GM23338 (cell line): ENCODE measurements around the gene SUN2. TPM values are rescaled to one million over a fixed set of nuclear protein-coding genes. Genes with fewer than 3 reads are reported as not detected.

Source experiments
- ATAC-seq: fragments of 200-7000 bp; cut with Tn5 transposase; 3 replicates; pipeline ENCODE4 v1.9.1; 2020
- DNase-seq: peaks from one replicate; pipeline ENCODE4 v3.0.0-alpha.2; 2015; ENCODE audit warnings: low spot score
- H2AFZ ChIP-seq: fragments of 200-600 bp; sonication (generic); 2 replicates; pipeline ENCODE4 v1.8.0; 2016; ENCODE audit warnings: antibody characterized with exemption, mild to moderate bottlenecking, moderate library complexity
- H3F3A ChIP-seq: fragments of 200-600 bp; sonication (generic); replicated peaks from 2 replicates; pipeline ENCODE4 v1.8.0; 2017; ENCODE audit warnings: antibody characterized with exemption, mixed run types, low read depth
- H3K27ac ChIP-seq: fragments of 200-600 bp; sonication (generic); 2 replicates; pipeline ENCODE4 v1.6.1; 2016; ENCODE audit warnings: low read depth
- H3K27me3 ChIP-seq: fragments of 200-600 bp; sonication (generic); 2 replicates; pipeline ENCODE4 v1.8.0; 2016; ENCODE audit warnings: mild to moderate bottlenecking, mixed run types, moderate library complexity; ENCODE audit not compliant: insufficient read depth
- H3K36me3 ChIP-seq: fragments of 200-600 bp; sonication (generic); 2 replicates; pipeline ENCODE4 v1.8.0; 2016; ENCODE audit warnings: mild to moderate bottlenecking; ENCODE audit not compliant: insufficient read depth
- H3K4me1 ChIP-seq: fragments of 200-600 bp; sonication (generic); 2 replicates; pipeline ENCODE4 v1.8.0; 2016; ENCODE audit warnings: mild to moderate bottlenecking, moderate library complexity; ENCODE audit not compliant: insufficient read depth
- H3K4me2 ChIP-seq: fragments of 200-600 bp; sonication (generic); 2 replicates; pipeline ENCODE4 v1.7.1; 2017; ENCODE audit warnings: mixed run types
- H3K4me3 ChIP-seq: fragments of 200-600 bp; sonication (generic); 2 replicates; pipeline ENCODE4 v1.6.1; 2016; ENCODE audit warnings: mixed run types
- H3K79me2 ChIP-seq: fragments of 200-600 bp; sonication (generic); replicated peaks from 2 replicates; pipeline ENCODE4 v1.8.0; 2017; ENCODE audit warnings: mild to moderate bottlenecking; ENCODE audit not compliant: insufficient read depth
- H3K9me2 ChIP-seq: fragments of 200-600 bp; sonication (generic); 2 replicates; pipeline ENCODE4 v1.8.0; 2017; ENCODE audit not compliant: insufficient read depth
- H4K20me1 ChIP-seq: fragments of 200-600 bp; sonication (generic); replicated peaks from 2 replicates; pipeline ENCODE4 v1.8.0; 2017; ENCODE audit warnings: mild to moderate bottlenecking; ENCODE audit not compliant: insufficient read depth
- H3K27ac Mint-ChIP-seq: 2 replicates; pipeline ENCODE4 v1.8.0; 2020; ENCODE audit warnings: inconsistent platforms, mild to moderate bottlenecking, moderate library complexity, mixed read lengths
- H3K27me3 Mint-ChIP-seq: 3 replicates; pipeline ENCODE4 v1.8.0; 2022; ENCODE audit warnings: low read depth, mild to moderate bottlenecking, moderate library complexity, mixed read lengths, inconsistent platforms; ENCODE audit not compliant: insufficient read depth, poor library complexity
- H3K36me3 Mint-ChIP-seq: 3 replicates; pipeline ENCODE4 v1.8.0; 2021; ENCODE audit warnings: low read depth, mild to moderate bottlenecking, inconsistent platforms, moderate library complexity, mixed read lengths
- H3K4me1 Mint-ChIP-seq: 3 replicates; pipeline ENCODE4 v1.8.0; 2020; ENCODE audit warnings: mild to moderate bottlenecking, inconsistent platforms, mixed read lengths
- H3K4me3 Mint-ChIP-seq: 3 replicates; pipeline ENCODE4 v1.8.0; 2021; ENCODE audit warnings: moderate library complexity, mild to moderate bottlenecking, inconsistent platforms, mixed read lengths
- H3K9me3 Mint-ChIP-seq: 3 replicates; pipeline ENCODE4 v1.8.0; 2020; ENCODE audit warnings: moderate library complexity, mild to moderate bottlenecking, inconsistent platforms, mixed read lengths
- CTCF ChIP-seq, 2 experiments: fragments of 200-600 bp in 1 of 2; sonication (generic) in 1 of 2; conservative IDR thresholded peaks; 2 replicates each; pipeline versions ENCODE4 v1.5.1 to v1.6.1; 2016 to 2017; ENCODE audit warnings: antibody characterized with exemption in 2 of 2, low read depth in 2 of 2, mild to moderate bottlenecking in 2 of 2, moderate library complexity in 1 of 2
- ETS1 ChIP-seq: IDR thresholded peaks from 2 replicates; pipeline ENCODE4 v1.6.1; 2016; ENCODE audit warnings: antibody characterized with exemption
- EZH2 ChIP-seq: fragments of 200-600 bp; sonication (generic); IDR thresholded peaks from one replicate; pipeline ENCODE4 v1.8.0; 2017; ENCODE audit warnings: antibody characterized with exemption, mild to moderate bottlenecking, low read depth; ENCODE audit not compliant: unreplicated experiment
- EZH2phosphoT487 ChIP-seq: fragments of 200-600 bp; sonication (generic); IDR thresholded peaks from one replicate; pipeline ENCODE4 v1.8.1; 2018; ENCODE audit warnings: antibody characterized with exemption; ENCODE audit not compliant: unreplicated experiment
- JUNB ChIP-seq: IDR thresholded peaks from one replicate; pipeline ENCODE4 v1.6.1; 2016; ENCODE audit warnings: antibody characterized with exemption; ENCODE audit not compliant: unreplicated experiment
- NANOG ChIP-seq: IDR thresholded peaks from 2 replicates; pipeline ENCODE4 v1.6.1; 2016; ENCODE audit warnings: antibody characterized with exemption, borderline replicate concordance
- POLR2AphosphoS5 ChIP-seq: IDR thresholded peaks from 2 replicates; pipeline ENCODE4 v1.6.1; 2016; ENCODE audit warnings: antibody characterized with exemption, low read depth
- REST ChIP-seq: IDR thresholded peaks from one replicate; pipeline ENCODE4 v1.6.1; 2018; ENCODE audit warnings: antibody characterized with exemption; ENCODE audit not compliant: unreplicated experiment
- STAT1 ChIP-seq: IDR thresholded peaks from one replicate; pipeline ENCODE4 v1.6.1; 2016; ENCODE audit warnings: antibody characterized with exemption; ENCODE audit not compliant: unreplicated experiment
- ZNF114 ChIP-seq: fragments of 250-450 bp; sonication (Bioruptor Pico); IDR thresholded peaks from 2 replicates; pipeline ENCODE4 v1.5.0; 2020; ENCODE audit warnings: mild to moderate bottlenecking, moderate library complexity
- polyA plus RNA-seq: library from polyadenylated mRNA; unstranded; fragments of >200 nt; fragmentation: Nextera tagmentation; extraction: Ambion mirVana; gene quantifications from 2 replicates; pipeline ENCODE4 v1.2.1, GENCODE V29; 2016
- total RNA-seq: library from RNA; depleted of rRNA; stranded (reverse); fragments of >200 nt; shearing (Covaris generic); gene quantifications from 2 replicates; pipeline ENCODE4 v1.2.3, GENCODE V29; 2014

SUN2 gene
- total and polyA plus RNA-seq, 2 experiments from 2014 or later: 7.2 to 17.6 TPM

- no peak for TF ChIP-seq CTCF (conservative IDR thresholded peaks at IDR 0.05; ENCODE audit: low read depth in 2 of 2)
- no peak for TF ChIP-seq STAT1
These were observed 36.6 kb downstream of the SUN2 start (continued) for GRCh38 chr22:38719196-38719595.

GRCh38 chr22:38718414-38718813, 37.4 kb downstream of the SUN2 start:
- Mint-ChIP-seq H3K27me3 (peaks cover 10% of the 10 kb centered on the region), H3K4me1 (peaks cover 22% of the 10 kb centered on the region), H3K9me3 (no peaks in the 10 kb centered on the region), H3K4me3 (no peak overlapping the region), H3K36me3 (peaks cover 52% of the 10 kb centered on the region), H3K27ac (peak overlapping the region; percentile 30; the same call in 1 of the 2 replicates)
- peaks cover 8% of the 10 kb centered on the region for H3K4me1 ChIP-seq
- no peak overlapping the region for H3K4me3 ChIP-seq
- H2AFZ ChIP-seq: no peak overlapping the region
- no peak overlapping the region for H3K4me2 ChIP-seq
- no peak overlapping the region for H3K27ac ChIP-seq
- peaks cover 31% of the 10 kb centered on the region; the same call in 1 of the 2 replicates for H4K20me1 ChIP-seq
- H3K36me3 ChIP-seq: peaks cover 28% of the 10 kb centered on the region; the same call in 1 of the 2 replicates
- H3F3A ChIP-seq: no peaks in the 10 kb centered on the region
- TF ChIP-seq CTCF (conservative IDR thresholded peaks at IDR 0.05; ENCODE audit: low read depth in 2 of 2): peak in 1 of 2 experiments; percentile 36; a peak in 2 of 4 replicates
- no peak for TF ChIP-seq POLR2AphosphoS5
- TF ChIP-seq JUNB: no peak
- TF ChIP-seq EZH2phosphoT487: no peak
- H3K27me3 ChIP-seq: no peaks in the 10 kb centered on the region
- ATAC-seq (peak; percentile 91), DNase-seq (peak; percentile 78)
- H3K79me2 ChIP-seq: peaks cover 24% of the 10 kb centered on the region
- no peaks in the 10 kb centered on the region for H3K9me2 ChIP-seq

- H3K4me1 ChIP-seq: peaks cover 19% of the 10 kb centered on the region
- peak overlapping the region; percentile 54 for H3K27ac Mint-ChIP-seq
- H3K27me3 ChIP-seq: no peaks in the 10 kb centered on the region
- 0 out of 2 replicates have a peak, but pooled peaks cover under 1% of the 10 kb centered on the region for H3F3A ChIP-seq
- ATAC-seq: no peak
- peaks cover 34% of the 10 kb centered on the region for H4K20me1 ChIP-seq
- H3K27ac ChIP-seq: no peak overlapping the region
- no peak overlapping the region for H3K4me3 ChIP-seq
- H3K27me3 Mint-ChIP-seq: peaks cover 7% of the 10 kb centered on the region
- no peak overlapping the region for H2AFZ ChIP-seq
- H3K36me3 Mint-ChIP-seq: peaks cover 43% of the 10 kb centered on the region
- H3K9me2 ChIP-seq: no peaks in the 10 kb centered on the region
- H3K36me3 ChIP-seq: peaks cover 16% of the 10 kb centered on the region; the same call in 1 of the 2 replicates
- peaks cover 34% of the 10 kb centered on the region for H3K4me1 Mint-ChIP-seq
- H3K4me3 Mint-ChIP-seq: no peak overlapping the region; the same call in 2 of the 3 replicates
- no peaks in the 10 kb centered on the region for H3K9me3 Mint-ChIP-seq
- no peak overlapping the region for H3K4me2 ChIP-seq
- H3K79me2 ChIP-seq: peaks cover 35% of the 10 kb centered on the region
- no peak for DNase-seq
- TF ChIP-seq CTCF (conservative IDR thresholded peaks at IDR 0.05; ENCODE audit: low read depth in 2 of 2) (no peak), POLR2AphosphoS5 (no peak), ZNF114 (CRISPR knock-in tag) (no peak), JUNB (no peak), EZH2 (no peak), REST (no peak), ETS1 (no peak), NANOG (no peak)
These were observed 38.6 kb downstream of the SUN2 start for GRCh38 chr22:38717244-38717643.
